Activated T-helper 1 cell treated with Interleukin-2 at 50 U/mL for 16 hours (primary cell): ENCODE results near the gene SPAG5.

Source experiments
- DNase-seq: peaks from one replicate; pipeline ENCODE4 v3.0.0-alpha.2; 2020; ENCODE audit warnings: low read depth

Gene SPAG5

GRCh38 chr17:28598799-28599310 lies at the start of gene SPAG5:
Gene SPAG5, minus strand, starts transcription at chr17:28599025. Its CDS starts 79 bp downstream, at chr17:28598946.
- DNase-seq: peak; percentile 95

- no peak for DNase-seq
Observed at GRCh38 chr17:28646039-28646754, 47.4 kb upstream of the SPAG5 start.

GRCh38 chr17:28645576-28645939 lies 46.7 kb upstream of the SPAG5 start:
- DNase-seq: no peak

- DNase-seq: peak; percentile 95
Observed at GRCh38 chr17:28644787-28645575, 46.2 kb upstream of the SPAG5 start, which contains the start of gene BLTP2. Gene BLTP2, minus strand, starts transcription at chr17:28645158. Its CDS starts 102 bp downstream, at chr17:28645056.

- DNase-seq: no peak
Observed at GRCh38 chr17:28643983-28644786, 45.4 kb upstream of the SPAG5 start.

- DNase-seq: no peak
Observed at GRCh38 chr17:28641579-28641978, 42.8 kb upstream of the SPAG5 start.

GRCh38 chr17:28635506-28635905 lies 36.7 kb upstream of the SPAG5 start:
- DNase-seq: no peak

GRCh38 chr17:28634206-28634865 lies 35.5 kb upstream of the SPAG5 start:
- DNase-seq: no peak

- no peak for DNase-seq
Observed at GRCh38 chr17:28626818-28627217, 28.0 kb upstream of the SPAG5 start.

GRCh38 chr17:28624148-28624547 lies 25.3 kb upstream of the SPAG5 start:
- DNase-seq: no peak

- no peak for DNase-seq
Observed at GRCh38 chr17:28623696-28624095, 24.9 kb upstream of the SPAG5 start.

GRCh38 chr17:28622186-28622585 lies 23.4 kb upstream of the SPAG5 start:
- no peak for DNase-seq

GRCh38 chr17:28620010-28620409 lies 21.2 kb upstream of the SPAG5 start:
- DNase-seq: no peak

- no peak for DNase-seq
Observed at GRCh38 chr17:28618464-28618863, 19.6 kb upstream of the SPAG5 start.

GRCh38 chr17:28616281-28616680 lies 17.5 kb upstream of the SPAG5 start:
- DNase-seq: no peak

- no peak for DNase-seq
Observed at GRCh38 chr17:28615260-28615940, 16.6 kb upstream of the SPAG5 start.

- DNase-seq: no peak
Observed at GRCh38 chr17:28613931-28614381, 15.1 kb upstream of the SPAG5 start, which contains the start of gene RSKR. Gene RSKR, minus strand, starts transcription at chr17:28614185. Its CDS starts 24 bp downstream, at chr17:28614161.

- peak; percentile 12 for DNase-seq
Observed at GRCh38 chr17:28612936-28613872, 14.4 kb upstream of the SPAG5 start.

- DNase-seq: no peak
Observed at GRCh38 chr17:28612531-28612930, 13.7 kb upstream of the SPAG5 start.

- no peak for DNase-seq
Observed at GRCh38 chr17:28610376-28610775, 11.6 kb upstream of the SPAG5 start.
